Vagina (tissue), 2 donors: ENCODE results near the gene PSMD4.

ENCODE experiments used
- POLR2A ChIP-seq, 2 donors: fragments of 450-650 bp; IDR thresholded peaks; one replicate each; pipeline ENCODE4 v1.6.1; 2017; ENCODE audit warnings: antibody characterized with exemption in 2 of 2, mild to moderate bottlenecking in 2 of 2, moderate library complexity in 2 of 2
- POLR2AphosphoS5 ChIP-seq, 2 donors: sonication (generic); formaldehyde crosslinking; IDR thresholded peaks; one replicate each; pipeline ENCODE4 v1.9.0; 2017; ENCODE audit warnings: antibody characterized with exemption in 2 of 2, mild to moderate bottlenecking in 2 of 2, low read depth in 1 of 2; ENCODE audit not compliant: insufficient read depth in 1 of 2
- TF ChIP-seq, protein P1 (sequence below), 3 experiments: fragments of 450-650 bp in 2 of 3; fragments of 200-600 bp in 1 of 3; sonication (generic) in 1 of 3; IDR thresholded peaks; one replicate each; pipeline ENCODE4 v1.5.1; 2017 to 2019; ENCODE audit warnings: antibody characterized with exemption in 3 of 3, mild to moderate bottlenecking in 2 of 3, moderate library complexity in 2 of 3

GRCh38 chr1:151292207-151293030 is 37.9 kb downstream of the PSMD4 start:
- TF ChIP-seq POLR2A (IDR thresholded peaks at IDR 0.05) (no peak), POLR2AphosphoS5 (IDR thresholded peaks at IDR 0.05; ENCODE audit: insufficient read depth in 1 of 2, low read depth in 1 of 2) (no peak)
- TF ChIP-seq, protein P1, sequence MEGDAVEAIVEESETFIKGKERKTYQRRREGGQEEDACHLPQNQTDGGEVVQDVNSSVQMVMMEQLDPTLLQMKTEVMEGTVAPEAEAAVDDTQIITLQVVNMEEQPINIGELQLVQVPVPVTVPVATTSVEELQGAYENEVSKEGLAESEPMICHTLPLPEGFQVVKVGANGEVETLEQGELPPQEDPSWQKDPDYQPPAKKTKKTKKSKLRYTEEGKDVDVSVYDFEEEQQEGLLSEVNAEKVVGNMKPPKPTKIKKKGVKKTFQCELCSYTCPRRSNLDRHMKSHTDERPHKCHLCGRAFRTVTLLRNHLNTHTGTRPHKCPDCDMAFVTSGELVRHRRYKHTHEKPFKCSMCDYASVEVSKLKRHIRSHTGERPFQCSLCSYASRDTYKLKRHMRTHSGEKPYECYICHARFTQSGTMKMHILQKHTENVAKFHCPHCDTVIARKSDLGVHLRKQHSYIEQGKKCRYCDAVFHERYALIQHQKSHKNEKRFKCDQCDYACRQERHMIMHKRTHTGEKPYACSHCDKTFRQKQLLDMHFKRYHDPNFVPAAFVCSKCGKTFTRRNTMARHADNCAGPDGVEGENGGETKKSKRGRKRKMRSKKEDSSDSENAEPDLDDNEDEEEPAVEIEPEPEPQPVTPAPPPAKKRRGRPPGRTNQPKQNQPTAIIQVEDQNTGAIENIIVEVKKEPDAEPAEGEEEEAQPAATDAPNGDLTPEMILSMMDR (IDR thresholded peaks at IDR 0.05), result no peak
